PC-3 (cell line): Measurements from ENCODE around the gene KCNB1.

Experiments used
- EZH2 ChIP-seq: fragments of 300-600 bp; sonication (generic); IDR thresholded peaks from one replicate; pipeline ENCODE4 v1.6.1; 2017; ENCODE audit warnings: antibody characterized with exemption, mild to moderate bottlenecking, low read length; ENCODE audit not compliant: unreplicated experiment
- TF ChIP-seq, protein P1 (sequence below): fragments of 300-600 bp; sonication (generic); conservative IDR thresholded peaks from 2 replicates; pipeline ENCODE4 v1.5.1; 2017; ENCODE audit warnings: antibody characterized with exemption, low read depth, mild to moderate bottlenecking, low read length

DNA sequence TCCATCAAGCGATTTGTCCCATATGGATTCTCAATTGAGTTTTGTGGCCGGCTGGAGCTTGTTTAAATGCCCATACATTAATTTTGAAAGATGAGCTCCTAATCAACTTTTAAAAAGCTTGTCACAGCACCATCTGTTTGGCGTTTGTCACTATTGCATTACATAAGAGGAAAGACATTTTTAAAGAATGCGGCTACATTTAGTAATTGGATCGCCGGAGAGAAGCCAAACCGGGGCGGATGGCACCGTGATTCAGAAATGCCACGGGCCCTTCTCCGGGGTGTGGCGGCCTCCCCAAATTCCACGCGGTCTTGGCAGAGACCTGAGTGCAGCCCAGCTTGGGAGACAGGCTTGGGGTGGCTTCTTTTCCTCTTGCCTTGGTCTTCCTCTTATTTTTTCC lies 136.9 kb downstream of the KCNB1 start:
- no peak for TF ChIP-seq EZH2
- TF ChIP-seq, protein P1, sequence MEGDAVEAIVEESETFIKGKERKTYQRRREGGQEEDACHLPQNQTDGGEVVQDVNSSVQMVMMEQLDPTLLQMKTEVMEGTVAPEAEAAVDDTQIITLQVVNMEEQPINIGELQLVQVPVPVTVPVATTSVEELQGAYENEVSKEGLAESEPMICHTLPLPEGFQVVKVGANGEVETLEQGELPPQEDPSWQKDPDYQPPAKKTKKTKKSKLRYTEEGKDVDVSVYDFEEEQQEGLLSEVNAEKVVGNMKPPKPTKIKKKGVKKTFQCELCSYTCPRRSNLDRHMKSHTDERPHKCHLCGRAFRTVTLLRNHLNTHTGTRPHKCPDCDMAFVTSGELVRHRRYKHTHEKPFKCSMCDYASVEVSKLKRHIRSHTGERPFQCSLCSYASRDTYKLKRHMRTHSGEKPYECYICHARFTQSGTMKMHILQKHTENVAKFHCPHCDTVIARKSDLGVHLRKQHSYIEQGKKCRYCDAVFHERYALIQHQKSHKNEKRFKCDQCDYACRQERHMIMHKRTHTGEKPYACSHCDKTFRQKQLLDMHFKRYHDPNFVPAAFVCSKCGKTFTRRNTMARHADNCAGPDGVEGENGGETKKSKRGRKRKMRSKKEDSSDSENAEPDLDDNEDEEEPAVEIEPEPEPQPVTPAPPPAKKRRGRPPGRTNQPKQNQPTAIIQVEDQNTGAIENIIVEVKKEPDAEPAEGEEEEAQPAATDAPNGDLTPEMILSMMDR, result no peak
